Measurements from ENCODE around the gene GSC2. TPM values are rescaled to one million over a fixed set of nuclear protein-coding genes. Genes with fewer than 3 reads are reported as not detected.

The GSC2 gene
- total and polyA plus RNA-seq, 10 donors, result not detected

GRCh38 chr22:19143212-19143611 lies 6.9 kb downstream of the GSC2 start:
- peaks cover 0 to 47% (median 46%) of the 10 kb centered on the region in 6 donors for H3K36me3 ChIP-seq
- WGBS, 5 donors, result 89 to 98% (median 92%) methylated on average over 5 of the region's 5 CpGs
- no peak overlapping the region for H3K27ac ChIP-seq
- intact Hi-C loops (cut with DNase I; ENCODE audit: low total_unique reads), result loop anchor here (10.0 kb wide), 1 partner anchor 332 kb away; the partner anchor contains the start of genes CDC45 and UFD1
- H3K27me3 ChIP-seq (replicated peaks in 1 of 7), result peaks cover 0 to 15% (median 5%) of the 10 kb centered on the region in 7 donors
- no peaks in the 10 kb centered on the region for H3K9me3 ChIP-seq
- H3K4me1 ChIP-seq, result peaks cover 8 to 30% (median 19%) of the 10 kb centered on the region in 6 donors
- no peak for TF ChIP-seq POLR2AphosphoS5 (IDR thresholded peaks at IDR 0.05)
- no peak for TF ChIP-seq CTCF (IDR thresholded peaks at IDR 0.05 in 8 of 11, conservative IDR thresholded peaks at IDR 0.05 in 3 of 11)
- TF ChIP-seq POLR2A (IDR thresholded peaks at IDR 0.05), result no peak
- DNase-seq, result no peak
- peak overlapping the region in 5 of 8 donors; percentile 69 to 97 (median 82) for H3K4me3 ChIP-seq

DNA sequence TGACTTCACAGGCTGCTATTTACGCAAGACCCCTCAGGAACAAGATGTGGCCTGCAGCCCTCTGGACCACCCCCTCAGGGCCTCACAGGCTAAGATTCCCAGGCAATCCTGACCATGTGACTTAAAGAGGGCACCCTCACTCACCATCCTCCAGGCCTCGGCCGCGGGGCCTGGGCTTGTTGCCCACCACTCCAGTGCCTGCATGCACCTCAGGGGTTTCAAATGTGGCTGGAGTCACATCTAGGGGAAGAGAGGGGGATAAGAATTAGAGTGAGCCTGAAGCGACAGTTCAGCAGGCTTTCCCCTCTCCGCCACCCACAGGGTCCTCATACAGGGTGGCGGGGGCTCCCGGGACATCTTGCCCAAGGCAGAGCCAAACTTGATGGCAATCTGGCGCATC lies 7.7 kb downstream of the GSC2 start:
- 96 to 99% (median 97%) methylated on average over 9 of the region's 9 CpGs for whole genome bisulfite sequencing, 5 donors
- Histone ChIP-seq H3K4me3 (no peak overlapping the region), H3K27ac (no peak overlapping the region), H3K4me1 (peaks cover 8 to 30% (median 19%) of the 10 kb centered on the region in 6 donors), H3K9me3 (no peaks in the 10 kb centered on the region), H3K27me3 (replicated peaks in 1 of 7) (peaks cover 0 to 7% (median 0%) of the 10 kb centered on the region in 7 donors), H3K36me3 (peaks cover 0 to 55% (median 54%) of the 10 kb centered on the region in 6 donors)
- DNase-seq, result no peak
- no peak for TF ChIP-seq CTCF (IDR thresholded peaks at IDR 0.05 in 8 of 11, conservative IDR thresholded peaks at IDR 0.05 in 3 of 11)
- TF ChIP-seq POLR2AphosphoS5 (IDR thresholded peaks at IDR 0.05), result no peak
- no peak for TF ChIP-seq POLR2A (IDR thresholded peaks at IDR 0.05)
- intact Hi-C loops (cut with DNase I; ENCODE audit: low total_unique reads), result loop anchor here (10.0 kb wide), 1 partner anchor 332 kb away; the partner anchor contains the start of genes CDC45 and UFD1

- DNase-seq, result peak; percentile 53
- WGBS, 5 donors, result 87 to 97% (median 94%) methylated on average over 5 of the region's 5 CpGs
- H3K27ac ChIP-seq, result no peak overlapping the region
- peaks cover 8 to 26% (median 19%) of the 10 kb centered on the region in 6 donors for H3K4me1 ChIP-seq
- no peak overlapping the region for H3K4me3 ChIP-seq
- H3K36me3 ChIP-seq, result peaks cover 0 to 79% (median 78%) of the 10 kb centered on the region in 6 donors
- H3K9me3 ChIP-seq, result no peaks in the 10 kb centered on the region
- TF ChIP-seq POLR2AphosphoS5 (IDR thresholded peaks at IDR 0.05), result no peak
- TF ChIP-seq CTCF (IDR thresholded peaks at IDR 0.05 in 8 of 11, conservative IDR thresholded peaks at IDR 0.05 in 3 of 11), result no peak
- no peak for TF ChIP-seq POLR2A (IDR thresholded peaks at IDR 0.05)
- intact Hi-C loops (cut with DNase I; ENCODE audit: low total_unique reads), result loop anchor here (10.0 kb wide), 1 partner anchor 335 kb away; the partner anchor contains the start of genes CDC45 and UFD1
- no peaks in the 10 kb centered on the region for H3K27me3 ChIP-seq (replicated peaks in 1 of 7)
Measured at GRCh38 chr22:19139974-19140373, 10.1 kb downstream of the GSC2 start.

DNA sequence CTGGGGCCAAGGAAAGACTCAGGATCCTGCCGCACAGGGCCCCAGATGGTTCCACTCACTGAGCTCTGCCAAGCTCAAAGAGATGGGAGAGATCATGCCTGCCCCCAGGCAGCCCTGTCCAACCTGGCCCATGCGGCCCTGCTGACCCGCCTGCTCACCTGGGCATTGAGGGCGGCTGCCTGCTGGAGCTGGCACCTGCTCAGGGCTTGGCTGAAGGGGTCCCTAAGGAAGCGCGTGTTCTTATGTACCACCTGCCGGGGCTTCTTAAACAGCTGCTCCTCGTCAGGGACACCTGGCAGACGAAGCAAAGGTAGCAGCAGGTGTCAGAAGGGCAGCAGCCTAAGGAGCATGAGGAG lies 11.1 kb downstream of the GSC2 start:
- TF ChIP-seq POLR2AphosphoS5 (IDR thresholded peaks at IDR 0.05) (peak in 1 of 3 donors; percentile 5), CTCF (IDR thresholded peaks at IDR 0.05 in 8 of 11, conservative IDR thresholded peaks at IDR 0.05 in 3 of 11) (no peak)
- intact Hi-C loops (cut with DNase I; ENCODE audit: low total_unique reads), result no loop called here
- WGBS, 5 donors, result 94 to 97% (median 95%) methylated on average over 8 to 9 of the region's 9 CpGs
- Histone ChIP-seq H3K4me3 (no peak overlapping the region), H3K9me3 (no peaks in the 10 kb centered on the region), H3K4me1 (peaks cover 8 to 18% (median 15%) of the 10 kb centered on the region in 6 donors), H3K27ac (no peak overlapping the region), H3K27me3 (replicated peaks in 1 of 7) (no peaks in the 10 kb centered on the region), H3K36me3 (peaks cover 0 to 89% (median 88%) of the 10 kb centered on the region in 6 donors)
- peak; percentile 55 for DNase-seq
